Skeletal muscle satellite cell (primary cell): ENCODE data around the gene GATAD2A.
"Not testable (repeated sequence)": the region's sequence is repeated elsewhere in the genome, so short reads cannot be mapped to it uniquely, and the experiment has no call there.

Experiments
- H3K27me3 ChIP-seq: 2 replicates; pipeline ENCODE4 v1.7.0; 2013; ENCODE audit warnings: low read length; ENCODE audit not compliant: control insufficient read depth, insufficient read depth
- H3K36me3 ChIP-seq: 2 replicates; pipeline ENCODE4 v1.7.0; 2013; ENCODE audit warnings: mild to moderate bottlenecking, control low read depth, low read length; ENCODE audit not compliant: insufficient read depth
- H3K4me1 ChIP-seq: 2 replicates; pipeline ENCODE4 v1.7.0; 2013; ENCODE audit warnings: low read length; ENCODE audit not compliant: control insufficient read depth, insufficient read depth
- H3K4me2 ChIP-seq: 2 replicates; pipeline ENCODE4 v1.7.0; 2013; ENCODE audit warnings: mild to moderate bottlenecking, low read length
- H3K4me3 ChIP-seq: 2 replicates; pipeline ENCODE4 v1.7.0; 2013; ENCODE audit warnings: low read length
- H3K9ac ChIP-seq: 2 replicates; pipeline ENCODE4 v1.7.0; 2013; ENCODE audit warnings: mild to moderate bottlenecking, low read depth, low read length, moderate library complexity
- H3K9me3 ChIP-seq: replicated peaks from 2 replicates; pipeline ENCODE4 v1.7.0; 2013; ENCODE audit warnings: mild to moderate bottlenecking, control low read depth, low read length

Gene GATAD2A

DNA sequence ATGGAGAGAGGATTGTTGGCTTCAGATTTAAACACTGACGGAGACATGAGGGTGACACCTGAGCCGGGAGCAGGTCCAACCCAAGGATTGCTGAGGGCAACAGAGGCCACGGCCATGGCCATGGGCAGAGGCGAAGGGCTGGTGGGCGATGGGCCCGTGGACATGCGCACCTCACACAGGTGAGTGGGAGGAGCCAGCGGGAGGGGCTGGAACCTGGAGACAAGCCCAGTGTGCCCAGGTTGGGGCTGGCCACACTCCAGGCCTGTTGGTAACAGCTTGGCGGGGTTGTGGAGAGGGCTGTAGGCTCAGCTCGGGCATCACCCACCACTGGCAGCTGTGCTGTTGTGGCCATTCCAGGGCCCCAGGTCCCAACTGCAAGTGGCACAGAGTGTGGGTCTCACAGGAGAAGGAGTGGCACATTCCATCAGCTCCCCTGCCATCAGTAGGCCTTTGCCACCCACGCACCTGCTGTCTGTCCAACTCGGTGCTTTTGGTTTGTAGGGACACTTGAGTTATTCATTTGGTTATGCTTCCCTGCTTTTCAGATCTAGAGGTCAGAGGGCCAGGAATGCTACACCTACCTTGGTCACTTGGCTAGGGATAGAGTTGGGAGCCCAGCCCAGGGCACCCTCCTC lies 60.1 kb downstream of the GATAD2A start:
- Histone ChIP-seq H3K4me1 (peaks cover 46% of the 10 kb centered on the region), H3K9ac (no peak overlapping the region), H3K4me2 (no peak overlapping the region), H3K36me3 (peaks cover 38% of the 10 kb centered on the region), H3K4me3 (no peak overlapping the region), H3K27me3 (no peaks in the 10 kb centered on the region), H3K9me3 (peaks cover 14% of the 10 kb centered on the region)

DNA sequence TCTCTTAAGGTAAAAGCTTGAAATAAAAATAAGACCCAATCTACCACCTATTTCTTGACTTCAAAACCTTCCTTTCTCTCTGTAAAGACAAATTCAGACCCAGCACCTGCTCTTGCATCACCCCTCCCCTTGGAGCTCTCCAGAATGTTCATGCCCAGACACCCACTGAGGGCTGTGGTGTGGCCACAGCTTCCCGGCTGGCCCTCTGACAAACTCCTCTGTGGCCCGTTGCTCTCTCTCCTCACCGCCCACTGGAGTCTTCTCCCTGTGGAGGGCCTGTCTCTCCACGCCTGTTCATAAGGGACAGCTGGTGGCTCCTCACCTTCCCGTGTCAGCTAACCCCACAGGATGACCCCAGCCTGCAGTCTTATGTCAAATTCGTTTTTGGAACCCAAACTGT lies 60.7 kb downstream of the GATAD2A start:
- Histone ChIP-seq H3K9ac (no peak overlapping the region), H3K4me3 (no peak overlapping the region), H3K27me3 (no peaks in the 10 kb centered on the region), H3K4me2 (no peak overlapping the region), H3K4me1 (peaks cover 39% of the 10 kb centered on the region), H3K9me3 (peaks cover 14% of the 10 kb centered on the region), H3K36me3 (peaks cover 38% of the 10 kb centered on the region)

DNA sequence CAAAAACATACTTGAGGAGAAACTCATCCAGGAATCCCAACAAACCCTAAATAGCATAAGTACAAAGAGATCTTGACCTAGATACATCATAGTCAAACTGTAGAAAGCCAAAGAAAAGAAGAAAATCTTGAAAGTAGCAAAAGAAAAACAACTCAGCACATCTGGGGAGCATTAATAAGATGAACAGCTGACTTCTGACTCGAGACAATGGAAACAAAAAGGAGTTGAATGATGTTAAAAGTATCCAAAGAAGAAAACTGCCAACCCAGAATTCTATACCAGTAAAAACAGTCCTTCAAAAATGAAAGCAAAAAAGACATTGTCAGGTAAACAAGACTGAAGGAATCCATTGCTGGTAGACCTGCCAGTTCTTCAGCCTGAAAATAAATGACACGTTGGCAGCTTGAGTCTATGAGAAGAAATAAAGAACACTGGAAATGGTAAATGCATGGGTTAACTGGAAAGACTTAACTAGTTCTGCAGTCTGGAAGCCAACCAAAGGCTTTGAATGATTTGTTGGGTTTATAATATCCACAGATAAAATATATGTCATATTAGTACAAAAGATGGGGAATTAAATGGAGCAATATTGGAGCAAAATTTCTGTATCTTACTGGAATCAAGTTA lies 63.1 kb downstream of the GATAD2A start:
- Histone ChIP-seq H3K4me1 (peaks cover 21% of the 10 kb centered on the region), H3K4me2 (no peak overlapping the region), H3K4me3 (no peak overlapping the region), H3K27me3 (no peaks in the 10 kb centered on the region), H3K36me3 (peaks cover 48% of the 10 kb centered on the region), H3K9ac (no peak overlapping the region), H3K9me3 (peaks cover 14% of the 10 kb centered on the region)

DNA sequence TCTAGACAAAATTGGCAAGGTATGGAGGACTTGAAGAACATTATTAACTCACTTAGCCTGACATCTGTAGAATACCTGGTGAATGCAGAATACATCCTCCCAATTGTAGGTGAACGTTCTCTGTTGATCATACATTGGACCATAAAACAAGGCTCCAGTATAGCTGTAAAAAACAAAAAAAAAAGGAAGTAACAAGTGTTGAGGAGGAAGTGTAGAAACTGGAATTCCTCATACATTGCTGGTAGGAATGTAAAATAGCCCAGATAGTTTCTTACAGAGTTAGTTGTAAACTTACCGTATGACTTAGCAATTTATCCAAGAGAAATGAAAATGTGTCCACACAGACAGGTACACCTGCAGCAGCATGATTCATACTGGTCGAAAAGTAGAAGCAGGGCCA lies 65.1 kb downstream of the GATAD2A start:
- Histone ChIP-seq H3K9ac (no peak overlapping the region), H3K27me3 (no peaks in the 10 kb centered on the region), H3K9me3 (peaks cover 14% of the 10 kb centered on the region), H3K4me2 (no peak overlapping the region), H3K4me3 (no peak overlapping the region), H3K36me3 (peaks cover 49% of the 10 kb centered on the region), H3K4me1 (peaks cover 24% of the 10 kb centered on the region)

DNA sequence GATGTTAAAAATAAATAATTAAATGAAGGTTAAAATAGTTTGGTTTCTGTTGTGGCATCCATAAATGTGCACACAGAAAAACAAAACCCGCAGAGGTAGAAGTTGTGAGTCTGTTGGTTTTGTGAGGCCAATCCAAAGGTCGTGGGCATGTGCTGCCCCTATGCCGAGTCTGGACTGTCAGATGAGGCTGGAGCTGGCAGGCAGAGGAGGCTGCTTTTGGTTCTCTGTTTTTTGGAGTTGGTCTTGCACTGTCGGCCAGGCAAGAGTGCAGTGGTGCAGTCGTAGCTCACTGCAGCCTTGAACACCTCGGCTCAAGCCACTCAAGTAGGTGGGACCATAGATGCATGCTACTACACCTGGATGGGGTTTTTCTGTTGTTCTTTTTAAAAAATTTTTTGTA lies 66.2 kb downstream of the GATAD2A start:
- H3K4me1 ChIP-seq = peaks cover 27% of the 10 kb centered on the region
- H3K4me3 ChIP-seq = no peak overlapping the region
- H3K9ac ChIP-seq = no peak overlapping the region
- H3K36me3 ChIP-seq = peaks cover 45% of the 10 kb centered on the region
- peaks cover 14% of the 10 kb centered on the region for H3K9me3 ChIP-seq
- no peaks in the 10 kb centered on the region for H3K27me3 ChIP-seq
- no peak overlapping the region for H3K4me2 ChIP-seq

DNA sequence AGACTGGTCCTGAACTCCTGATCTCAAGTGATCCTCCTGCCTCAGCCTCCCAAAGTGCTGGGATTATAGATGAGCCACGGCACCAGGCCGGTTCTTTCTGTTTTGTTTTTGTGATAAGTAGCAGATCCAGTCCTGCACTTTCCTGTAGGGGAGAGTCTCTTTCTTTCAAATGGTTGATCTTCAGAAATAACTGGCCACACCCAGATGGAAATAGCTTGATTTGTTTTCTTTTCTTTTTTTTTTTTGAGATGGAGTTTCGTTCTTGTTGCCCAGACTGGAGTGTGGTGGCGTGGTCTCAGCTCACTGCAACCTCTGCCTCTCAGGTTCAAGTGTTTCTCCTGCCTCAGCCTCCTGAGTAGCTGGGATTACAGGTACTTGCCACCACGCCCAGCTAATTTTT lies 66.6 kb downstream of the GATAD2A start:
- H3K36me3 ChIP-seq = peaks cover 42% of the 10 kb centered on the region
- not testable (repeated sequence) for H3K4me2 ChIP-seq, H3K9ac ChIP-seq, H3K4me3 ChIP-seq, H3K27me3 ChIP-seq
- H3K9me3 ChIP-seq = peaks cover 14% of the 10 kb centered on the region
- H3K4me1 ChIP-seq = peaks cover 27% of the 10 kb centered on the region

DNA sequence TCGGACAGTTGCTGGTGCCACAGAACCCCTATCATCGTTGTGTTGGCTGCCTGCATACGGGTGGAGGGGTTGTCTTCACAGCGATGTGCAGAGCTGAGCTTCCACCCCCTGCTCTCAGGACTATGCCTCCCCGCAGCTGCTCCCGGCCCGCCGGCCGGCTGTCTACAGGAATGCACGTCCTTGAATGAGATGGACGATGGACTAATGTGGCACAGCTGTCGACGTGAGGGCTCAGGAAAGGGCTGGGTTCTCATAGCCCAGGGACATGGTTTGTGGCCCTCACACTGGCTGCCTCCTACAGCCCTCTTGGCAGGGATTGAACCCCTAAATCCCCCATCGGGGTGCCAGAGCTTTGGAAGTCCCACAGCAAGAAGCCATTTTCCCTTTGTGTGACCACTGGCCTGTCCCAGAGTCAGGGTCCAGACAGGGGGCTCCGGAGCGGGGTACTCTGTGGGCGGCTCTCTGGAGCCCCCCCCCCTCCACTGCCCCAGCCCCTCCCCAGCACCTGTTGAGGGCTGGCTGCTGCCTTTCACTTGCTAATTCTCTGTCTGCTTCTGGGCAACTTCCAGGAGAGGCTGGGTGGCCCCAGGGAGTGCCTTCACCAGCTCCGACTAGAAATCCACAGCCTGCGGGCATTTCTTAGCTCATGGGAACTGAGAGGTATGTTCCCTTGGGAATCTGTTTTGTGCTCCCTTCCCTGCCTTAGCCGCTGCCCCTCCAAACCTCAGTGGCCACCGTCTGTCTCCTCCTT lies 69.7 kb downstream of the GATAD2A start:
- H3K9ac ChIP-seq = no peak overlapping the region
- H3K27me3 ChIP-seq = no peaks in the 10 kb centered on the region
- peaks cover 30% of the 10 kb centered on the region for H3K4me1 ChIP-seq

DNA sequence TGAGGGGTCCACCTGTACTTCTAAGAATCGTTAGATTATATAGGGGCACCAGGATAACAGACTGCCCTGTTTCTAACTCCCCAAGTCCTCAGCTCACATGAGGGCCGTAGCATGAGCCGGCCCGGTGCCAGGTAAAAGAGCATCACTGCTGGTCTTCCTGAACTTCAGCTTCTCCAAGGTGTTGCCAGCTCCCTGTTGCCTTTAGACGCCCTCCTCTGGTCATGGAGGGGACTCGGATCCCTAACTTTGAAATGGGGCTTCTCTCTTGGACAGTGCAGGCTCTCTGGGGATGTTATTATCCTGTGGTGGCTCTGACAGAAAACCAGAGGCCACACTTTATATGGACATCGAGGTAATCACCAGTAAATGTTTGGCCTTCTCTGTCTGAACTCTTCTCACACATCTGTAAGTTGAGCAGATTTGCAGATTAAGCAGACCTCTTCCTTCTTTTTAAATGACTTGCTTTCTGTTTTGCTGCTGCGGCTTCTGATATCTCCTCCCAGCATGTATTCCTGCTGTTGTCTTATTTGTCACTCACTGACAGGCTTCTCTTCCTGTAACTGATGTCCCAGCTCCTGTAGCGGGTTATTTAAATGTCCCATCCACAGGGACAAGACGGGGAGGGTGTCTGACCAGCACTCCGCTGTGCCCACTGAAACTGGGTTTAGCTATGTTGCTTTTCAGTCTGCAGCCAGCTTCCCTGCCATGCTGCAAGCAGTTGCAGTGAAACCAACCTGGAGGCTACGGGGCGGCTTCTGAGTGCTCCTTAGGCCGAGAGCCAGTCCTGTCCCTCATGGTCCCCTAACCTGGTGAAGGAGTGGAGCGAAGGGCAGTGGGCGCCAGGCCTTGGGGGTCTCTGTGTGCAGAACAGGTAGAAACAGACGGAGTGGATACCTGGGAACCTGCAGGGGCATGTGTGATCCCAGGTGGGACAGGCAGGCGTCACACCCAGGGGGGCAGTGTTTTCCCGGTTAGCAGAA lies 70.7 kb downstream of the GATAD2A start:
- no peak overlapping the region for H3K4me3 ChIP-seq
- peaks cover 30% of the 10 kb centered on the region for H3K4me1 ChIP-seq
- H3K4me2 ChIP-seq = peak overlapping the region; percentile 9

More for the DNA sequence above, 69.7 kb downstream of the GATAD2A start:
- H3K4me3 ChIP-seq = no peak overlapping the region
- peaks cover 21% of the 10 kb centered on the region for H3K36me3 ChIP-seq
- peak overlapping the region; percentile 20 for H3K4me2 ChIP-seq
- H3K9me3 ChIP-seq = no peaks in the 10 kb centered on the region

DNA sequence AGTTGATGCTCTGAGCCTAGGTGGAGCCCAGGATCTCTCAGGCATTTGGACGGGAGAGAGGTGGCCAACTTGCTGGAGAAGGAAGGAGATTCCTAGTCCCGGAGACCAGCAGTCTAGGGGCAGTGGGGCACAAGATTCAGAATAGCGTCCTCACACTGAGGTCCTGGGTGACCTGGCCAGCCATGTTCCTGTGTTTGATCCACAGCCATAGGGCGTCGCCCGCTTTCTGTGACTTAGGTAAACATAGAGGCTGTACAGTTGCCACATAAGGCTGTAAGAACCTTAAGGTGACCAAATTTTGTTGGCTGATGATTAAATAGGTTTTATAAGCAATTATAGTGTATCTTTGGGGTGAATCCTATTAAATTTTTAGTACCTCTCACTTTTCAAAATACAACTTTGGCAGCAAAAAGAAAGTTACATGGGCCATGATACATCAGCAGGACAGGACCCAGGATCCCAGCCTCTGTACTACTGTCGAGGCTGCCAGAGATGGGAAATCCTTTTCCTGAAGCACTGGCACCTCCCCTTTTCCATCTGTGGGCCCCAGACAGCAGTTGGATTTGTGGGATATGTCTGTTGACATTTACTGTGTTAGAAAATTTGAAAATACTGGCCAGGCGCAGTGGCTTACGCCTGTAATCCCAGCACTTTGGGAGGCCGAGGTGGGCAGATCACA lies 72.4 kb downstream of the GATAD2A start:
- H3K9ac ChIP-seq = no peak overlapping the region
- H3K27me3 ChIP-seq = no peaks in the 10 kb centered on the region
- no peak overlapping the region for H3K4me2 ChIP-seq
- H3K36me3 ChIP-seq = peaks cover 24% of the 10 kb centered on the region
- H3K9me3 ChIP-seq = no peaks in the 10 kb centered on the region
- no peak overlapping the region for H3K4me3 ChIP-seq
- peaks cover 25% of the 10 kb centered on the region for H3K4me1 ChIP-seq

More for the DNA sequence above, 70.7 kb downstream of the GATAD2A start:
- H3K9me3 ChIP-seq = no peaks in the 10 kb centered on the region
- H3K9ac ChIP-seq = no peak overlapping the region
- H3K36me3 ChIP-seq = peaks cover 26% of the 10 kb centered on the region
- no peaks in the 10 kb centered on the region for H3K27me3 ChIP-seq

DNA sequence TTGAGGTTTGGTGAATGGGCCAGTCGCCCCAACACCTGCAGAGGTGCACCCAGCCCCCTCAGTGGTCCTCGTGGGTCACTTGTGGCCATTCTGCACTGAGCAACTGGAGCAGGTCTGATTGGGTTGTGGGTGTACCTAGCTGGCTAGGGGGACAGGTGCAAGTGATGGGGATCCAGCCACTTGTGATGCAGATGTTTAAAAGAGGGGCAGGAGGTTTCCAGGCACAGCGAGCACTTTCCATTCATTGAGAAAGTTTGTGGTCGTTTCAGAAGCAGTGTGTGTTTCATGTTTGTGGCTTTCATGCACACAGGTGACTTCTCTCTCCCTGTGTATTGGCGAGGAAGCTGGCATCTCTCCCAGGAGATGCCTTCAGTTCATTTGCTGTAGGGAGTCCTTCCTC lies 75.2 kb downstream of the GATAD2A start:
- Histone ChIP-seq H3K4me1 (peaks cover 15% of the 10 kb centered on the region), H3K9me3 (no peaks in the 10 kb centered on the region), H3K4me3 (no peak overlapping the region), H3K36me3 (peaks cover 18% of the 10 kb centered on the region), H3K4me2 (no peak overlapping the region), H3K27me3 (no peaks in the 10 kb centered on the region), H3K9ac (no peak overlapping the region)
